Vagina (tissue), 2 donors: Measurements from ENCODE around the gene IQGAP2. TPM values are rescaled to one million over a fixed set of nuclear protein-coding genes. Genes with fewer than 3 reads are reported as not detected.

Experiments used
- DNase-seq, 2 donors: peaks; one replicate each; pipeline ENCODE4 v3.0.0-alpha.2; 2017; ENCODE audit errors: extremely low spot score in 2 of 2
- H3K27ac ChIP-seq: fragments of 200-600 bp; sonication (generic); one replicate; pipeline ENCODE4 v1.5.1; 2019
- H3K27me3 ChIP-seq: fragments of 200-600 bp; sonication (generic); one replicate; pipeline ENCODE4 v1.5.1; 2019
- H3K36me3 ChIP-seq, 2 donors: fragments of 200-600 bp; sonication (generic); one replicate each; pipeline ENCODE4 v1.5.1; 2017 to 2019
- H3K4me1 ChIP-seq: fragments of 200-600 bp; sonication (generic); one replicate; pipeline ENCODE4 v1.5.1; 2019
- H3K4me3 ChIP-seq, 2 donors: fragments of 200-600 bp; sonication (generic); 1 replicate in 1 of 2; 2 replicates in 1 of 2; pipeline ENCODE4 v1.5.1; 2016 to 2019
- H3K9me3 ChIP-seq: fragments of 200-600 bp; sonication (generic); one replicate; pipeline ENCODE4 v1.5.1; 2019
- CTCF ChIP-seq, 3 experiments: fragments of 450-650 bp in 2 of 3; fragments of 200-600 bp in 1 of 3; sonication (generic) in 1 of 3; IDR thresholded peaks; one replicate each; pipeline ENCODE4 v1.5.1; 2017 to 2019; ENCODE audit warnings: antibody characterized with exemption in 3 of 3, mild to moderate bottlenecking in 2 of 3, moderate library complexity in 2 of 3
- POLR2A ChIP-seq, 2 donors: fragments of 450-650 bp; IDR thresholded peaks; one replicate each; pipeline ENCODE4 v1.6.1; 2017; ENCODE audit warnings: antibody characterized with exemption in 2 of 2, mild to moderate bottlenecking in 2 of 2, moderate library complexity in 2 of 2
- POLR2AphosphoS5 ChIP-seq, 2 donors: sonication (generic); formaldehyde crosslinking; IDR thresholded peaks; one replicate each; pipeline ENCODE4 v1.9.0; 2017; ENCODE audit warnings: antibody characterized with exemption in 2 of 2, mild to moderate bottlenecking in 2 of 2, low read depth in 1 of 2; ENCODE audit not compliant: insufficient read depth in 1 of 2
- intact Hi-C: fragments of 100-400 bp; cut with DNase I; formaldehyde crosslinking; loops from one replicate; pipeline ENCODE4 v1.15.1; 2023
- total RNA-seq: library from RNA; depleted of rRNA; stranded (reverse); fragments of >200 nt; gene quantifications from one replicate; pipeline ENCODE4 v1.2.3, GENCODE V29; 2016

IQGAP2 gene
- total RNA-seq, 1 donor from 2014 or later: 8.6 TPM

GRCh38 chr5:76667495-76667894 is 264.4 kb downstream of the IQGAP2 start:
- no peak for TF ChIP-seq CTCF (IDR thresholded peaks at IDR 0.05)
- no peak for TF ChIP-seq POLR2AphosphoS5 (IDR thresholded peaks at IDR 0.05; ENCODE audit: insufficient read depth in 1 of 2, low read depth in 1 of 2)
- no peak for TF ChIP-seq POLR2A (IDR thresholded peaks at IDR 0.05)
- no peaks in the 10 kb centered on the region for H3K27me3 ChIP-seq
- no peaks in the 10 kb centered on the region for H3K4me1 ChIP-seq
- no peak overlapping the region for H3K4me3 ChIP-seq
- intact Hi-C loops: no loop called here
- no peaks in the 10 kb centered on the region for H3K36me3 ChIP-seq
- no peak for DNase-seq
- no peak overlapping the region for H3K27ac ChIP-seq
- no peaks in the 10 kb centered on the region for H3K9me3 ChIP-seq

- intact Hi-C loops: no loop called here
- DNase-seq: no peak
- no peaks in the 10 kb centered on the region for H3K9me3 ChIP-seq
- no peaks in the 10 kb centered on the region for H3K36me3 ChIP-seq
- no peak overlapping the region for H3K4me3 ChIP-seq
- no peak overlapping the region for H3K27ac ChIP-seq
- H3K27me3 ChIP-seq: no peaks in the 10 kb centered on the region
- no peaks in the 10 kb centered on the region for H3K4me1 ChIP-seq
- TF ChIP-seq POLR2A (IDR thresholded peaks at IDR 0.05) (no peak), CTCF (IDR thresholded peaks at IDR 0.05) (no peak), POLR2AphosphoS5 (IDR thresholded peaks at IDR 0.05; ENCODE audit: insufficient read depth in 1 of 2, low read depth in 1 of 2) (no peak)
Measured at GRCh38 chr5:76669245-76669644, 266.2 kb downstream of the IQGAP2 start.

- no peak for DNase-seq
- Histone ChIP-seq H3K27ac (no peak overlapping the region), H3K4me1 (no peaks in the 10 kb centered on the region), H3K36me3 (no peaks in the 10 kb centered on the region), H3K27me3 (no peaks in the 10 kb centered on the region), H3K4me3 (no peak overlapping the region), H3K9me3 (no peaks in the 10 kb centered on the region)
- intact Hi-C loops: no loop called here
- TF ChIP-seq POLR2A (IDR thresholded peaks at IDR 0.05) (no peak), POLR2AphosphoS5 (IDR thresholded peaks at IDR 0.05; ENCODE audit: insufficient read depth in 1 of 2, low read depth in 1 of 2) (no peak), CTCF (IDR thresholded peaks at IDR 0.05) (no peak)
Measured at GRCh38 chr5:76670508-76670907, 267.4 kb downstream of the IQGAP2 start.

- no peaks in the 10 kb centered on the region for H3K4me1 ChIP-seq
- H3K4me3 ChIP-seq: no peak overlapping the region
- DNase-seq: no peak
- no peaks in the 10 kb centered on the region for H3K36me3 ChIP-seq
- no peak overlapping the region for H3K27ac ChIP-seq
- intact Hi-C loops: no loop called here
- no peak for TF ChIP-seq POLR2A (IDR thresholded peaks at IDR 0.05)
- no peak for TF ChIP-seq CTCF (IDR thresholded peaks at IDR 0.05)
- no peak for TF ChIP-seq POLR2AphosphoS5 (IDR thresholded peaks at IDR 0.05; ENCODE audit: insufficient read depth in 1 of 2, low read depth in 1 of 2)
- H3K27me3 ChIP-seq: no peaks in the 10 kb centered on the region
- H3K9me3 ChIP-seq: no peaks in the 10 kb centered on the region
Measured at GRCh38 chr5:76672242-76672641, 269.2 kb downstream of the IQGAP2 start.

- DNase-seq: no peak
- H3K36me3 ChIP-seq: no peaks in the 10 kb centered on the region
- H3K9me3 ChIP-seq: no peaks in the 10 kb centered on the region
- no peaks in the 10 kb centered on the region for H3K4me1 ChIP-seq
- H3K27ac ChIP-seq: no peak overlapping the region
- TF ChIP-seq CTCF (IDR thresholded peaks at IDR 0.05): no peak
- no peak for TF ChIP-seq POLR2A (IDR thresholded peaks at IDR 0.05)
- no peak for TF ChIP-seq POLR2AphosphoS5 (IDR thresholded peaks at IDR 0.05; ENCODE audit: insufficient read depth in 1 of 2, low read depth in 1 of 2)
- no peak overlapping the region for H3K4me3 ChIP-seq
- H3K27me3 ChIP-seq: no peaks in the 10 kb centered on the region
- intact Hi-C loops: no loop called here
Measured at GRCh38 chr5:76673125-76673524, 270.0 kb downstream of the IQGAP2 start.
